HUDEP-2 (cell line): ENCODE data around the gene MYL5.
"Not testable (repeated sequence)": the region's sequence is repeated elsewhere in the genome, so short reads cannot be mapped to it uniquely, and the experiment has no call there.

Experiments
- DNase-seq, 76 experiments: peaks; one replicate each; lab custom pipeline; 2025; ENCODE audit not compliant: unreplicated experiment in 76 of 76; lab: John Stamatoyannopoulos, UW

MYL5 gene

DNA sequence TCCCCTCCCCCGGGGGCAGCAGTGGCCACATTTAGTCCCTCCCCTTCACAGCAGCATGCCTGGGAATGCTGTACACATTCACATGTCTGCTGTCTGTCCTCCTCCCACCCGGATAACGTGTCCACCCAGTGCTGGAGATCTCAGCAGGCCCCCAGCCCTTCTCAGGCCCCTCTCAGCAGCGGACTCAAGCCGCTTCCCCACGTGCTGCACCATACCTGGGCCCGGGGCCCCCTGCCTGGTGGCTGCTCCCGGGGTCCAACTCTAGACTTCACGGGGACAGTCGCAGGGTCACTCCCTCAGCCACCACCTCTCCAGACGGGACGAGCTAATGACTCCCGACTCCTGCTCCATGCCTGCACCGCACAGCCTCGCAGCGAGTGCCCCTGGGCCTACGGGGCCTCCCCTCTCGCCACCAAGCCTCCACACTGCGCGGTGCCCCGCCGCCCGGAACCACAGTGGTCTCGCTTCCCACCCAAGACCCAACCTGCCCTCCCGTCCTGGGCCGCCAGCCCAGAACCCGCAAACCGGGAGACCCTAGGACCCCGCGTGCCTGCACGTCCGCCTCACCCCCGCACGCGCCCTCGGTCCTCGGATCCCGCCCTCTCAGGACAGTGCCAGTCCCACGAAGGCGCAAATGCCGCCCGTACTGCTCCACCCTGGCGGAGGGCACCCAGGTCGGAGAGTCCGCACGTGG, 30.0 kb downstream of the MYL5 start:
- DNase-seq: no peak

DNA sequence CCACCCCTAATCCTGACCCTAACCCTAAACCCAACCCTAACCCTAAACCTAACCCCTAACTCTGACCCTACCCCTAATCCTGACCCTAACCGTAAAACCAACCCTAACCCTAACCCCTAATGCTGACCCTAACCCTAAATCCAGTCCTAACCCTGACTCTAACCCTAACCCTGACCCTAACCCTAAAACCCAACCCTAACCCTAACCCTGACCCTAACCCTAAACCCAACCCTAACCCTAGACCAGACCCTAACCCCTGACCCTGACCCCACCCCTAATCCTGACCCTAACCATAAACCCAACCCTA, 30.6 kb downstream of the MYL5 start:
- DNase-seq: no peak

DNA sequence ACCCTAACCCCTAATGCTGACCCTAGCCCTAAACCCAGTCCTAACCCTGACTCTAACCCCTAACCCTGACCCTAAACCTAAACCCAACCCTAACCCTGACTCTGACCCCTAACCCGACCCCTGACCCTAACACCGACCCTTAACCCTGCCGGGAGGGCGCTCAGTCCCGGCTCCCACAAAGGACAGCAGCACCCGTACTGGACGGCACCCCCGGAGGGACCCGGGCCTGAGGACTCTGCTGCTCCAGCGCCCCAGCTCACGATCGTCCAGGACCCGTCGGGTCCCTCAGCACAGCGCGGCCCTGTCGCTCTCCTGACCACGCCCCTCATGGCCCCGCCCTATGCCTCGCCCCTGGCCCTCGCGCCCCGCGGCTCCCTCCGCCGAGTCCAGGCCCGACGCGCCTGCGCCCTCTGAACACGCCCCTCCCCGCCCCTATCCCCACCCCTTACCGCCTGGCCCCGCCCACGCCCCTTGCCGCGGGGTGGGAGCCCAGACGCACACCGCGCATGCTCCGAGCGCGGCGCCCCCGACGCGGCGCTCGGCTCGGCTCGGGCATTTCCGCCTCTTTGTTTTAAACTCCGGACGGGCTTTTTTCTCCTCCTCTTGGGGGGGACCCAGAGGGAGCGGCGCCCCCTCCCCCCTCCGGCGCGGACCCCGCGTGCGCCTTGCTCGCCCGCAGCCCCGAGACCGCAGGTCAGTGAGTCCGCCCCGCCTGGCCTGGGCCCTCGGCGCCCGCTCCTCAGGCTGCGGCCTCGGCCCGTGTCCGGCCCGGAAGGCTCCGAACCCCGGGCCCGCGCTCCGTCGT, 31.1 kb downstream of the MYL5 start, which contains the start of gene PCGF3:
Gene PCGF3, plus strand, starts transcription at position 555 of the 805 bp plus-strand sequence. CDS start 27,849 bp downstream, outside the sequence.
- DNase-seq: peak in 74 of 76 experiments; percentile 32 to 98 (median 94)

DNA sequence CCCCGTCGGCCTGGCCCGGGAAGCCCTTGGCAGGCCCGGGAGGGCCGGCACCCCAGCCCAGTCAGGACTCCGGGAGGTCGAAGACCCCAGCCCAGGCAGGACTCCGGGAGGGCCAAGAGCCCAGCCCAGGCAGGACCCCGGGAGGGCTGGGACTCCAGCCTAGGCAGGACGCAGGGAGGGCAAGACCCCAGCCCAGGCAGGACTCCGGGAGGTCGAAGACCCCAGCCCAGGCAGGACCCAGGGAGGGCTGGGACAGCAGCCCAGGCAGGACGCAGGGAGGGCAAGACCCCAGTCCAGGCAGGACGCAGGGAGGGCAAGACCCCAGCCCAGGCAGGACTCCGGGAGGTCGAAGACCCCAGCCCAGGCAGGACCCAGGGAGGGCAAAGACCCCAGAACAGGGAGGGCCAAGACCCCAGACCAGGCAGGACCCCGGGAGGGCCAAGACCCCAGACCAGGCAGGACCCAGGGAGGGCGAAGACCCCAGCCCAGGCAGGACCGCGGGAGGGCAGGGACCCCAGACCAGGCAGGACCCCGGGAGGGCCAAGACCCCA, 31.8 kb downstream of the MYL5 start:
- DNase-seq: not testable (repeated sequence)

DNA sequence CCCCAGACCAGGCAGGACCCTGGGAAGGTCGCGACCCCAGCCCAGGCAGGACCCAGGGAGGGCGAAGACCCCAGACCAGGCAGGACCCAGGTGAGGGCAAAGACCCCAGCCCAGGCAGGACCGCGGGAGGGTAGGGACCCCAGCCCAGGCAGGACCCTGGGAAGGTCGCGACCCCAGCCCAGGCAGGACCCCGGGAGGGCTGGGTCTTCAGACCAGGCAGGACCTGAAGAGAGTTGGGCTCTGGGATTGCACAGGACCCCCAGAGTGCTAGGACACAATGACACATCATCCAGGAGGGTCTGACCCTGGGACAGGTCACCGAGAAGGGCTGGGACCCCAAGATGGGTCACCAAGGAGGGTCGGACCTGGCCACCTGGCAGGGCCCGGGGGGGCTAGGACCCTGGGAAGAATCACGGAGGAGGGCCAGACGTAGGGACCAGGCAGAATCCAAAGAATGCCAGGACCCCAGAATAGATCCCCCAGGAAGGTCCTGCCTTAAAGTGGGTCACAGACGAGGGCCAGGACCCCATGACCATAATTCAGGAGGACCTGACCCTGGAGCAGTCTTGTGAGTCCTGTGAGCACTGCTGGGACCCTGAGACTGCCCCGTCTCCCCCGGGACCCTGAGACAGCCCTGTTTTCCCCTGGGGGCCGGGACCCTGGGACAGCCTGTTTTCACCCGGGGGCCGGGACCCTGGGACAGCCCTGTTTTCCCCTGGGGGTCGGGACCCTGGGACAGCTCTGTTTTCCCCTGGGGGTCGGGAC, 32.7 kb downstream of the MYL5 start:
- DNase-seq: no peak

DNA sequence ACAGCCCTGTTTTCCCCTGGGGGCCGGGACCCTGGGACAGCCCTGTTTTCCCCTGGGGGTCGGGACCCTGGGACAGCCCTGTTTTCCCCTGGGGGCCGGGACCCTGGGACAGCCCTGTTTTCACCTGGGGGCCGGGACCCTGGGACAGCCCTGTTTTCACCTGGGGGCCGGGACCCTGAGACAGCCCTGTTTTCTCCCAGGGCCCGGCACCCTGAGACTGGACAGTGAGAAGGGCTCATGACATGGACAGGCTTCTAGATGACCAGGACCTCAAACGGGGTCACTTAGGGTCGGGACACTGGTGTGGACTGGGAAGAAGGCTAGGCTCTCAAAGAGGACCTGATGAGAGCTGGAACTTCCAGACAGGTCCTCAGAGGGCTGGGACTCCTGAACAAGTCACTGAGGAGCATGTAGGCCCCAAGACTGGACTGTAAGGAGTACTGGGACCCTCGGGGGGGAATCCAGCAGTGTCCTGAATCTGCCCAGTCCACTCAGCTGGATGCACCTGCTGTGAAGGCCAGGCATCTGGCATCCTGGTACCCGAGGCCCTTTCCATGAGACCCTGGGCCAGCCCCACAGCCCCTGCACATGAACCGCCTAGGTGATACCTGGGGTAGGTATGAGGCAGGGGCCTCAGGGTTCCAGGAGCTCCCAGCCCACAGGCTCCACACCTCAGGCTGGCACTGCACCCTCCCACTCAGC, 33.7 kb downstream of the MYL5 start:
- DNase-seq: no peak

DNA sequence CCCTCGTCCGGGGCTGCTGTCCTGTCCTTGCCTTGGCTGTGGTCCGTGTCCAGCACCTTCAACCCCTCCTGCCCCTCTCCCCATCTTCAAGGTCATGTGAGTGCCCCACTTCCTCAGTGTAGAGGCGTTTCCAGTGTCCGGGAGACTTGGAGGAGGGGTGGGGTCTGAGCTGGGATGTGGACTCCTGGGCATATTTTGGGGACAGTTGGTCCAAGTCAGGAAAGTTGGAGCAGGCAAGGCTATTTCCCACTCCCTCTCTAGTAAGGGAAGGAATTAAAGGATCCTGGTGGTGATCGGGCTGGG, 34.2 kb downstream of the MYL5 start:
- no peak for DNase-seq

DNA sequence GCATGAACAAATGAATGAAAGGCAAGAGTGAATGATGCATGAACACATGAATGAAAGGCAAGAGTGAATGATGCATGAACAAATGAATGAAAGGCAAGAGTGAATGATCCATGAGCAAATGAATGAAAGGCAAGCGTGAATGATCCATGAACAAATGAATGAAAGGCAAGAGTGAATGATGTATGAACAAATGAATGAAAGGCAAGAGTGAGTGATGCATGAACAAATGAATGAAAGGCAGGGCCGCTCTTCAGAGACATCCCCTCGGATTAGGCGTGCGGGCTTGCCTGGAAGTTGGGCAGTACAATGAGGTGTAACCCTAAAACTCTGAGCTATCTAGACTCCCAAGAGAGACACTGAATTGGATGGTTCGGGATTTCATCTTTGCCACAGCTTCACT, 35.0 kb downstream of the MYL5 start:
- no peak for DNase-seq

DNA sequence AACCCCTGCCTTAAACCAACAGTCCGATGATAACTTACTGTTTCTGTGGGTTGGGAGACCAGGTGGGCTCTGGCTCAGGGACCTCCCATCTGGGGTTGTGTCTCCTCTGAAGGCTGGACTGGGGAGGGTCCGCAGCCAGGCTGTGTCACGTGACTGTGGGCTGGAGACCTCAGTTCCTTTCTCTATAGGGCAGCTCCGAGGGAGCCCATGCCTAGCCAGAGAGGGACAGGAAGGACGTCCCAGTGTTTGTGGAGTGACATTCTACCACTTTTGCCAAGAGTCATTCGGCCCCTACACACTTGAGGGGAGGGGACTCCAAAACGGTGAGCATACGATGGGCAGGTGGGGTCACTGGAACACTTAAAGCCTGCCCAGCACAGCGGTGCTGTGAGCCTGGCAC, 35.8 kb downstream of the MYL5 start:
- DNase-seq: no peak

DNA sequence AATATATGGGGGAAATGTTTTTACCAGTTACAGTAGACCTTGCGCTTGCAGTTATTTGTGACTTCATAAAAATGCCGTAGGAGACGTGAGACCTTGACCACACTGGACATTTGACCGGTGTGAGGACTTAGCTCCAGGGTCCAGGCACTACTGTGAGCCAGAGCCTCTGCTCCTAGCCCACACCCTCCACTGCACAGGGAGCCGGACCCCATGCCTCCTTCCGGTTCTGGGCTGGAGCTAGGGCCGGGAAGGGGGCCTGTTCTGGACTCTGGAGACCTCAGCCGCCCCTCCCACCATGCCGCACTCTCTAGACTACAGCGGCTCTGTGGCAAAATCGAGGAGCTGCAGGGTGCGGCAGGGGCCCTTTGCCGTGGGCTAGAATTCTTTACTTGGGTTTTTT, 36.6 kb downstream of the MYL5 start:
- no peak for DNase-seq

DNA sequence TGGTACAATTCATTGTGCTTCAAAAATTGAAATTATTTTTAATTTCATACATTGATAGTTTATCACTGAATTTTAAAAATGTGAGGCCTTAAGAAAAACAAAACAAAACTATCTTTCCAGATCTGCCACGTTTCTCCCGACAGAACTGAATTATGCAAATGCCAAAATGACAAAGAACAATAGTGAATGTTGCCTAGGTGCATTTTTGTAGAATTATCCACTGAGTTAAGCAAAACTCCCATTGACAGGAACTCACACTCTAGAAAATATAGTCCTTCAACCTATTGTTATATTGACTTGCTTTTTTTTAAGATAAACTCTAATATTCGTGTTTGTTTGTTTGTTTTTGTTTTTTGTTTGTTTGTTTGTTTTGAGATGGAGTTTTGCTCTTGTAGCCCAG, 37.8 kb downstream of the MYL5 start:
- no peak for DNase-seq

DNA sequence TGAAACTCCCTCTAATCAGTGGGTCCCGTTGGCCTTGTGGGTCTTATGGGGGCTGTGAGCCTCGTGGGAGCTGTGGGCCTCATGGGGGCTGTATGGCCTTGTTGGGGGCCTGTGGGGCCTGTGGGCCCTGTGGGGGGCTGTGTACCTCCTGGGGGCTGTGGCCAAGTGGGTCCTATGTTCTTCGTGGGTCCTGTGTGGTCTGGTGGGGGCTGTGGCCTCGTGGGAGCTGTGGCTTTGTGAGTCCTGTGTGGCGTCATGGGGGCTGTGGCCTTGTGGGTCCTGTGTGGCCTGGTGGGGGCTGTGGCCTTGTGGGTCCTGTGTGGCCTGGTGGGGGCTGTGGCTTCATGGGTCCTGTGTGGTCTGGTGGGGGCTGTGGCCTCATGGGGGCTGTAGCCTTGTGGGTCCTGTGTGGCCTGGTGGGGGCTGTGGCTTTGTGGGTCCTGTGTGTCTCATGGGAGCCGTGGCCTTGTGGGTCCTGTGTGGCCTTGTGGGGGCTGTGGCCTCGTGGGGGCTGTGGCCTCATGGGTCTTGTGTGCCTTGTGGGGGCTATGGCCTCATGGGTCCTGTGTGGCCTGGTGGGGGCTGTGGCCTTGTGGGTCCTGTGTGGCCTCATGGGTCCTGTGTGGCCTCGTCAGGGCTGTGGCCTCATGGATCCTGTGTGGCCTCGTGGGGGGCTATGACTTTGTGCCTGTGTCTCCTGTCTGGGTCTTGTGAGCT, 38.7 kb downstream of the MYL5 start:
- no peak for DNase-seq

DNA sequence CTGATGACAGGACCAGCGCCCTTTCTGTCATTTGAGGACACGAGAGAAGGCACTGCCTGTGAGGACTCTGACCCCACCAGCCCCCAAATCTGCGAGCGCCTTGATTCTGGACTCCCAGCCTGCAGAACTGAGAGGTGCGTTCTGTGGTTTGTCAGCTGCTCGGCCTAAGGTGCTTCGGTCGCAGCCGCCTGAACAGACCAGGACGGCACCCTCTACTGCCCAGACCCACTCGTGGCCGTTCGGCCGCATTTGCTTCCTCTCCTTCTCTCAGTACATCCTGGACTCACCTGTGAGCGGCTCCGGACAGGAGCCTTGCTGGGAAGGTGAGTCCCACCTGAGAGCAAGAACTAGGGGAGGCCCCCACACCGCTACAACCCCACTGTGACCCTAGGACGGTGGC, 39.7 kb downstream of the MYL5 start:
- DNase-seq: no peak

DNA sequence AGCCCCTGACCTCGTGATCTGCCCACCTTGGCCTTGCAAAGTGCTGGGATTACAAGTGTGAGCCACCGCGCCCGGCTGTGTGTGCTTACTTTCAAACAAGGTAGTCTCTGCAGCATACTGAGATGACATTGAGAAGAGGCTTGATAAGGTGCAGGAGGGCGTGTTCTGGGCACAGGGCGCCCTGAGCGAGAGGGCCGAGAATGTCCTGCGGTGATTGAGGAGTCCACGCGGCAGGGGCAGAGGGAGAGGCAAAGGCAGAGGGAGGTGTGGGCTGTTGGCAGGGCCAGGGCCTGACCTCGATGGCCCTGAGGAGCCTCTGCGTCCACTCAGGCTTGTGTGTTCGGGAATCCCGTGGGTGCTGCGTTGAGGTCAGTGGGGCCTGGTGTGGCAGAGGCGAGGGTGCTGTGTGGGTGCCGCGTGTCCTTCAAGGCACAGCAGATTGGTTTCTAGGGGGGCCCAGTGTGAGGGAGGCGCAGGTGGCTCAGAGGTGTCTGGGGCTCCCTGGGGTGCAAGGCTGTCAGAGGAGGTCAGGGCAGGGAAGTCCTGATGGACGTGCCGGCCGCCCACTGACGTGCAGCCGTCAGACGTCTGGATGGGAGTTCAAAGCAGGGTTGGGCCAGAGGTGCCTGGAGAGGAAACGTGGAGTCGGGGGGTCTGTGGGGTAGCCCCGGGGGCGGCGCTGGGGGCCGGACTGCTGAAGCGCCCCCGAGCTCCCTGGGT, 43.4 kb downstream of the MYL5 start:
- no peak for DNase-seq

DNA sequence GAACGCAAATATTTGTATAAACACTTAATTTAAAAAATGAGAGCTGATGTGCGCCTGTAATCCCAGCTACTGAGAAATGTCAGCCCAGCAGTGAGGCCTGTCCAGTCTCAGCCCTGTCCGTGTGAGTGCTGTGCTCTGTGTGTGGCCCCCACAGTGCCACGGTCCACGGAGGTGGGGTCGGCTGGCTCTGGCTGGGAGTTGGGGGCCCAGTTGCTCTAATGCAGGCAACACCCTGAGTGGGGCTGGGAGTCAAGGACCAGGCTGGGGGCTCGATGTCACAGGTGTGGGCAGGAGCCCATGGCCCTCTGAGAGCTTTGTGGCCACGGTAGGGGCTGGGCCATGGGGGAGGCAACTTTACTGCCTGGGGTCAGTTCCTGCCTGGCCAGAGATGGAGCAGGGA, 44.1 kb downstream of the MYL5 start:
- no peak for DNase-seq

DNA sequence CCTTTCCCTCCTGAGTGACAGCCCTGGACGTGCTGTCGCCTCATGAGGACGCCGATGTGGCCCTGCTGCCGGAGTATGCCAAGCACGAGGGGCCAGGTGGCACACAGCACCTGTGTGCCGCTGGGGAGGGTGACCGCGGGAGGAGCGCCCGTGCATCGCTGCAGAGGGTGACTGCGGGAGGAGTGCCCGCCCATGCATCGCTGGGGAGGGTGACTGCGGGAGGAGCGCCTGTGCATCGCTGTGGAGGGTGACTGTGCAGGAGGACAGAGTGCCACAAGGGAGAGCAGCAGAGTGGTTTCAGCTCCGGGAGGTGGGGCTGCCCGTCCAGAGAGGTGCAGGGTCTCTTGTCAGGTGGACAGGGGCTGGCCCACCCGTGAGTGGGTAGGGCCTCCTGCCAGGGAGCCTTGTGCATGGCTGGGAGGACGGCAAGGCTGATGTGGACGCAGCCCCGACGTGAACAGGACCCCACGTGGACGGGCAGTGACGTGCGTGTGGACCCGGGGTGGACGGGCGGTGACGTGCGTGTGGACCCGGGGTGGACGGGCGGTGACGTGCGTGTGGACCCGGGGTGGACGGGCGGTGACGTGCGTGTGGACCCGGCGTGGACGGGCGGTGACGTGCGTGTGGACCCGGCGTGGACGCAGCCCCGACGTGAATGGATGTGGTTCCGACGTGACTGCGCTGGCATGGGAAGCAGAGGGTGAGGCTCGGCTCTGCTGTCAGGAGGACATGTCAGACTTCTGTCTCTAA, 45.9 kb downstream of the MYL5 start:
- no peak for DNase-seq

DNA sequence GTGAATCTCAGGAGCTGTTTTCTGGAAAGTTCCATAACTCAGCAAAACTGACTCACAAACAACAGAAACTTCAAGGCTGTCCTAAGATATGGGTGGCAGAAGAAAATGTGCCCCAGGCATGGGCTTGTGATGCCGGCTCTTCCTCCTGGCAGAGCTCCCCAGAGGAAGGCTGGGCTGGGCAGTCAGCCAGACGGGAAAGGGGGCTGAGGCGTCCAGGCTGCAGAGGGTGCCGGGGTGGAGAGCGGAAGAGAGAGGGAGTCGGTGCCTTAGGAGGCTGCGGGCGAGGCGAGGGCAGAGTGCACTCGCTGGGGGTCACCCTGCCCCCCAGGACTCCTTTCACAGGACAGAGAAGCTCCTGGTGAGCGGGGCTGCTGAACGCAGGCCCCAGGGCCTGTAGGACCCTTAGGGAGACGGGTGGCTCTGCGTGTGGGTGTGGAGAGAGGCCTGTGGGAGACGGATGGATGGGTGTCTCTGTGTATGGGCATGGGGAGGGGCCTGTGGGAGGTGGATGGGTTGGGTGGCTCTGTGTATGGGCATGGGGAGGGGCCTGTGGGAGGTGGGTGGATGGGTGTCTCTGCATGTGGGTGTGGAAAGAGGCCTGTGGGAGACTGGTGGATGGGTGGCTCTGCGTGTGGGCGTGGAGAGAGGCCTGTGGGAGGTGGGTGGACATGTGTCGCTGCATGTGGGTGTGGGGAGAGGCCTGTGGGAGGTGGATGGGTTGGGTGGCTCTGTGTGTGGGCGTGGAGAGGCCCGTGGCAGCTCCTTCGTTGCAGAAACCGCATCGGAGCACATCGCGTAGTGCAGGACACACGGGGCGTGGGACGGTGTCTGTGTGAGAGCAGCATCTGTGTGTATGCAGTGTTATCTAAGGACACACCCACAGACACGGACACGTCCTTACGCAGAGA, 47.2 kb downstream of the MYL5 start:
- peak in 40 of 76 experiments; percentile 4 to 70 (median 40) for DNase-seq

DNA sequence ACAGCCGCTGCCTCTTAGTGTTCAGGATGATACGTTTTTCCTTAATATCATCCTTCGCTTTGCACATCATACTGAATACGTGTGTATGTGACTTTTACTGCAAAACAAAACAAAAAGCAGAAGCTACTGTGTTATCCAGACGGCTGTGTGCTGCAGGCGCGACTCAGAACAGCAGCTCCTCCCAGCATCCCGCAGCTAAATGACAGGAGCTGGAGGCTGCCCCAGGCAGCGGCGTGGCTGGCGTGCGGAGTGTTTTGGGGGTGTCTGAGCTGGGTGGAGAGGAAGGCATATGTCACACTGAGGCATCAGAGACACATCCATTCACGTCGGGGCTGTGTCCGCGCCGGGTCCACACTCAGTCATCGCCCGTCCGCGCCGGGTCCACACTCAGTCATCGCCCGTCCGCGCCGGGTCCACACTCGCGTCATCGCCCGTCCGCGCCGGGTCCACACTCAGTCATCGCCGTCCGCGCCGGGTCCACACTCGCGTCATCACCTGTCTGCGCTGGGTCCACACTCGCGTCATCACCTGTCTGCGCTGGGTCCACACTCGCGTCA, 47.9 kb downstream of the MYL5 start:
- DNase-seq: no peak
